Measurements from ENCODE around the gene CHRND.

DNA sequence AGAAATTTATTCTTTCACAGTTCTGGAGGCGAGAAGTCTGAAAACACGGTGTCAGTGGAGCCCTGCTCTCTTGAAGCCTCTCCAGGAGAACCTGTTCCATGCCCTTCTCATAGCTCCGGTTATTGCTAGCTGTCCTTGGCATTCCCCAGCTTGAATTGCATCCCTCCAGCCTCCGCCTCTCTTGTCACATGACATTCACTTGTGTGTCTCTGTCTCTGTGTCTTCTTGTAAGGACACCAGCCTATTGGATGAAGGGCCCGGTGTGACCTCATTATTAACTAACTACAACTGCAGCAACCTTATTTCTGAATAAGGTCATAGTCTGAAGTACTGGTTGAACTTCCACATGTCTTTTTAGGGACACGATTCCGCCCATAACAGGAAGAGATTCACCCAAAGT is 10.3 kb upstream of the CHRND start:
- TF ChIP-seq, protein P1, sequence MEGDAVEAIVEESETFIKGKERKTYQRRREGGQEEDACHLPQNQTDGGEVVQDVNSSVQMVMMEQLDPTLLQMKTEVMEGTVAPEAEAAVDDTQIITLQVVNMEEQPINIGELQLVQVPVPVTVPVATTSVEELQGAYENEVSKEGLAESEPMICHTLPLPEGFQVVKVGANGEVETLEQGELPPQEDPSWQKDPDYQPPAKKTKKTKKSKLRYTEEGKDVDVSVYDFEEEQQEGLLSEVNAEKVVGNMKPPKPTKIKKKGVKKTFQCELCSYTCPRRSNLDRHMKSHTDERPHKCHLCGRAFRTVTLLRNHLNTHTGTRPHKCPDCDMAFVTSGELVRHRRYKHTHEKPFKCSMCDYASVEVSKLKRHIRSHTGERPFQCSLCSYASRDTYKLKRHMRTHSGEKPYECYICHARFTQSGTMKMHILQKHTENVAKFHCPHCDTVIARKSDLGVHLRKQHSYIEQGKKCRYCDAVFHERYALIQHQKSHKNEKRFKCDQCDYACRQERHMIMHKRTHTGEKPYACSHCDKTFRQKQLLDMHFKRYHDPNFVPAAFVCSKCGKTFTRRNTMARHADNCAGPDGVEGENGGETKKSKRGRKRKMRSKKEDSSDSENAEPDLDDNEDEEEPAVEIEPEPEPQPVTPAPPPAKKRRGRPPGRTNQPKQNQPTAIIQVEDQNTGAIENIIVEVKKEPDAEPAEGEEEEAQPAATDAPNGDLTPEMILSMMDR (conservative IDR thresholded peaks at IDR 0.05; ENCODE audit: low read length) = no peak
- TF ChIP-seq EZH2phosphoT487 (IDR thresholded peaks at IDR 0.05; ENCODE audit: borderline replicate concordance, low read depth, low read length) = no peak

Data from OCI-LY7 (cell line).